ENCODE results near the gene ADARB2.
"Not testable (repeated sequence)": the region's sequence is repeated elsewhere in the genome, so short reads cannot be mapped to it uniquely, and the experiment has no call there.

Gene ADARB2

GRCh38 chr10:1401071-1401965 is 336.0 kb downstream of the ADARB2 start:
- TF ChIP-seq CTCF (conservative IDR thresholded peaks at IDR 0.05; ENCODE audit: low read depth): no peak
- ChIA-PET CTCF (no interaction called here), POLR2A (ENCODE audit: low non-redundant PET) (no interaction called here)
- DNase-seq (ENCODE audit: low spot score): no peak
- no peak overlapping the region for H3K27ac ChIP-seq

- no peak overlapping the region for H3K27ac ChIP-seq
- no peak for TF ChIP-seq CTCF (conservative IDR thresholded peaks at IDR 0.05; ENCODE audit: low read depth)
- no peak for DNase-seq (ENCODE audit: low spot score)
- CTCF ChIA-PET: no interaction called here
- POLR2A ChIA-PET (ENCODE audit: low non-redundant PET): no interaction called here
Measured at GRCh38 chr10:1400101-1401070, 336.9 kb downstream of the ADARB2 start.

GRCh38 chr10:1399431-1400100 is 337.8 kb downstream of the ADARB2 start:
- POLR2A ChIA-PET (ENCODE audit: low non-redundant PET): no interaction called here
- TF ChIP-seq CTCF (conservative IDR thresholded peaks at IDR 0.05; ENCODE audit: low read depth): no peak
- H3K27ac ChIP-seq: no peak overlapping the region
- CTCF ChIA-PET: interaction anchor here (0.6 kb wide), 1 partner anchor 47 kb away, joined by 3 read pairs; no protein-coding TSS in a partner anchor
- DNase-seq (ENCODE audit: low spot score): no peak

GRCh38 chr10:1398626-1399410 is 338.5 kb downstream of the ADARB2 start:
- no peak for TF ChIP-seq CTCF (conservative IDR thresholded peaks at IDR 0.05; ENCODE audit: low read depth)
- H3K27ac ChIP-seq: no peak overlapping the region
- no peak for DNase-seq (ENCODE audit: low spot score)
- ChIA-PET CTCF (interaction anchor here (0.6 kb wide), 2 partner anchors 48 to 124 kb away, joined by 3 to 4 read pairs; no protein-coding TSS in a partner anchor), POLR2A (ENCODE audit: low non-redundant PET) (no interaction called here)

GRCh38 chr10:1398116-1398515 is 339.2 kb downstream of the ADARB2 start:
- H3K27ac ChIP-seq; DNase-seq (ENCODE audit: low spot score); POLR2A ChIA-PET (ENCODE audit: low non-redundant PET): not testable (repeated sequence)
- CTCF ChIA-PET: interaction anchor here (0.6 kb wide), 1 partner anchor 123 kb away, joined by 4 read pairs; no protein-coding TSS in a partner anchor

GRCh38 chr10:1396297-1396635 is 341.1 kb downstream of the ADARB2 start:
- ChIA-PET POLR2A (ENCODE audit: low non-redundant PET) (no interaction called here), CTCF (no interaction called here)
- no peak for DNase-seq (ENCODE audit: low spot score)
- no peak overlapping the region for H3K27ac ChIP-seq
- TF ChIP-seq CTCF (conservative IDR thresholded peaks at IDR 0.05; ENCODE audit: low read depth): no peak
